ENCODE measurements around the gene JAK1.

- TF ChIP-seq MYC (IDR thresholded peaks at IDR 0.05; ENCODE audit: borderline replicate concordance, low read length) = no peak
- TF ChIP-seq CTCF (IDR thresholded peaks at IDR 0.05) = no peak
- no peak for TF ChIP-seq NPAS2 (CRISPR knock-in tag; IDR thresholded peaks at IDR 0.05; ENCODE audit: borderline replicate concordance)
- no peak for TF ChIP-seq HDAC2 (IDR thresholded peaks at IDR 0.05)
- TF ChIP-seq POLR2A (IDR thresholded peaks at IDR 0.05; ENCODE audit: low read length) = no peak
- no peak for TF ChIP-seq BHLHE40 (IDR thresholded peaks at IDR 0.05; ENCODE audit: low read depth, low read length)
- TF ChIP-seq RAD21 (conservative IDR thresholded peaks at IDR 0.05 in 1 of 2, IDR thresholded peaks at IDR 0.05 in 1 of 2) = no peak
- TF ChIP-seq JUN (IDR thresholded peaks at IDR 0.05) = no peak
- no peak for TF ChIP-seq REST (IDR thresholded peaks at IDR 0.05)
- no peak for TF ChIP-seq USF2 (IDR thresholded peaks at IDR 0.05)
- TF ChIP-seq SMC3 (IDR thresholded peaks at IDR 0.05) = no peak
- no peak for TF ChIP-seq KDM1A (IDR thresholded peaks at IDR 0.05; ENCODE audit: low read depth)
- no peak for TF ChIP-seq ESRRA (IDR thresholded peaks at IDR 0.05; ENCODE audit: borderline replicate concordance, low read length)
- no peak for TF ChIP-seq POLR2AphosphoS2 (conservative IDR thresholded peaks at IDR 0.05; ENCODE audit: low read length)
Measured at GRCh38 chr1:64875101-64875500, 91.2 kb downstream of the JAK1 start.
